Esophagus squamous epithelium (tissue), 4 donors: ENCODE results near the gene TRERF1.

Source experiments
- POLR2A ChIP-seq, 4 donors: fragments of 450-650 bp; IDR thresholded peaks; one replicate each; pipeline ENCODE4 v1.6.1; 2017; ENCODE audit warnings: antibody characterized with exemption in 4 of 4, mild to moderate bottlenecking in 4 of 4, moderate library complexity in 3 of 4
- TF ChIP-seq, protein P1 (sequence below), 6 experiments: fragments of 450-650 bp in 4 of 6; fragments of 200-600 bp in 2 of 6; sonication (generic) in 2 of 6; IDR thresholded peaks; one replicate each; pipeline ENCODE4 v1.5.1; 2016 to 2019; ENCODE audit warnings: antibody characterized with exemption in 6 of 6, mild to moderate bottlenecking in 4 of 6, moderate library complexity in 4 of 6

DNA sequence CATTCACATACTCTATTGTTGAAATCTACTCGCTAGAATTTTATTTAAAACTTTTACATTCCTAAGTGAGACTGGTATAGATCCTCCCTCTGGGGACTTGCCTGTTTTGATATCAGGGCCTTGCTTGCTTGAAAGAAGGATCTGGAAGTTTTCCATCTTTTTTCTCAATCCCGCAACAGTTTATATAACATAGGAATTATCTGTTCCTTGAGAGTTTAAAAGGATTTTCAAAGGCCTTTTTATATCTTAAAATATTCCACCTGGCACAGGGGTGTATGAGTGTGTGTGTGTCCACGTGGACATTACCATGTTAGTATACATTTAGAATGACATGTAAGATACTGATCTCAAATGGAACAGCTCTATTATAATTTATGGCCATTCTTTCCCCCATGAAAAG is 96.3 kb downstream of the TRERF1 start:
- TF ChIP-seq, protein P1, sequence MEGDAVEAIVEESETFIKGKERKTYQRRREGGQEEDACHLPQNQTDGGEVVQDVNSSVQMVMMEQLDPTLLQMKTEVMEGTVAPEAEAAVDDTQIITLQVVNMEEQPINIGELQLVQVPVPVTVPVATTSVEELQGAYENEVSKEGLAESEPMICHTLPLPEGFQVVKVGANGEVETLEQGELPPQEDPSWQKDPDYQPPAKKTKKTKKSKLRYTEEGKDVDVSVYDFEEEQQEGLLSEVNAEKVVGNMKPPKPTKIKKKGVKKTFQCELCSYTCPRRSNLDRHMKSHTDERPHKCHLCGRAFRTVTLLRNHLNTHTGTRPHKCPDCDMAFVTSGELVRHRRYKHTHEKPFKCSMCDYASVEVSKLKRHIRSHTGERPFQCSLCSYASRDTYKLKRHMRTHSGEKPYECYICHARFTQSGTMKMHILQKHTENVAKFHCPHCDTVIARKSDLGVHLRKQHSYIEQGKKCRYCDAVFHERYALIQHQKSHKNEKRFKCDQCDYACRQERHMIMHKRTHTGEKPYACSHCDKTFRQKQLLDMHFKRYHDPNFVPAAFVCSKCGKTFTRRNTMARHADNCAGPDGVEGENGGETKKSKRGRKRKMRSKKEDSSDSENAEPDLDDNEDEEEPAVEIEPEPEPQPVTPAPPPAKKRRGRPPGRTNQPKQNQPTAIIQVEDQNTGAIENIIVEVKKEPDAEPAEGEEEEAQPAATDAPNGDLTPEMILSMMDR (IDR thresholded peaks at IDR 0.05) = no peak
- TF ChIP-seq POLR2A (IDR thresholded peaks at IDR 0.05) = no peak
